D721Med (cell line): ENCODE data around the gene HMGA1.

ENCODE experiments used
- DNase-seq: peaks from one replicate; pipeline ENCODE4 v3.0.0; 2011; ENCODE audit warnings: low spot score; ENCODE audit not compliant: insufficient read length
- FAIRE-seq: peaks from 2 replicates; lab custom pipeline; 2011; peaks lifted over from hg19 to GRCh38; lab: Jason Lieb, UNC
- TF ChIP-seq, protein P1 (sequence below): IDR thresholded peaks from 2 replicates; pipeline ENCODE4 v1.5.1; 2012; ENCODE audit warnings: mild to moderate bottlenecking, control low read depth; ENCODE audit not compliant: insufficient read depth; ENCODE audit errors: missing control alignments

HMGA1 gene

DNA sequence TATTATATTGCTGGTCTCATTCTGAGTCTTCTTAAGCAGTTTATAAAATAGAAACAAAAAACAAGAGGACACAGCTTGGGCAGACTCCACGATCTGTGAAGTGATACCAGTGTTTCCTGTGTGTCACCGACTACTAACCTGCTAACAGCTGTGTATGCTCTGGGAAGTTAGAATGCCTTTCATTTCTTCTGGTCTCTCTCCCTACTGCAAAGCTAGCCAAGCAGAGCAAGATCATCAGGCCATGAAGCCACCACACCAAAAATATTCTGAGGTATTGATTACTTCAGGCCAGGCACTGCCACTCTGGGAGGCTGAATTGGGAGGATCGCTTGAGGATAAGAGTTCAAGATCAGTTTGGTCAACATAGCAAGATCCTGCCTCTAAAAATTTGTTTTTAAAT, 59.0 kb downstream of the HMGA1 start:
- TF ChIP-seq, protein P1, sequence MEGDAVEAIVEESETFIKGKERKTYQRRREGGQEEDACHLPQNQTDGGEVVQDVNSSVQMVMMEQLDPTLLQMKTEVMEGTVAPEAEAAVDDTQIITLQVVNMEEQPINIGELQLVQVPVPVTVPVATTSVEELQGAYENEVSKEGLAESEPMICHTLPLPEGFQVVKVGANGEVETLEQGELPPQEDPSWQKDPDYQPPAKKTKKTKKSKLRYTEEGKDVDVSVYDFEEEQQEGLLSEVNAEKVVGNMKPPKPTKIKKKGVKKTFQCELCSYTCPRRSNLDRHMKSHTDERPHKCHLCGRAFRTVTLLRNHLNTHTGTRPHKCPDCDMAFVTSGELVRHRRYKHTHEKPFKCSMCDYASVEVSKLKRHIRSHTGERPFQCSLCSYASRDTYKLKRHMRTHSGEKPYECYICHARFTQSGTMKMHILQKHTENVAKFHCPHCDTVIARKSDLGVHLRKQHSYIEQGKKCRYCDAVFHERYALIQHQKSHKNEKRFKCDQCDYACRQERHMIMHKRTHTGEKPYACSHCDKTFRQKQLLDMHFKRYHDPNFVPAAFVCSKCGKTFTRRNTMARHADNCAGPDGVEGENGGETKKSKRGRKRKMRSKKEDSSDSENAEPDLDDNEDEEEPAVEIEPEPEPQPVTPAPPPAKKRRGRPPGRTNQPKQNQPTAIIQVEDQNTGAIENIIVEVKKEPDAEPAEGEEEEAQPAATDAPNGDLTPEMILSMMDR: no peak
- DNase-seq: no peak
- FAIRE-seq: no peak
